Measurements from ENCODE around the gene MAGEB10.

DNA sequence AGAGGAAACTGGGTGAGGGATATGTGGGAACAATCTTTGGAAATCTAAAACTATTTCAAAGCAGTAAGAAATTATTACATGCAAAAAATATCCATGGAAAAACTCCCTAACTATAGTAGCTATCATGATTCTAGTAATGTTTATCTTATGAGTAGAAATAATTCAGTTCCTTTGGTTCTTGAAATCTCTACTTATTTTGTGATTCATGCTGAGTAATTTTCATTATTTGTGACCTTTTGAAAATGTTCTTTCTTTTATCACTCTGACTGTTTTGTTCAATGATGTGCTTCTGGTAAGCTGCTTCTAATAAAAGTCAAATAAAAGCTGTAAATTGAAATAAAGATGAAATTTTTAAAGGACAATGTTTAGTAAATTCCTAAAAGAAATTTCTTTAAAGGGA lies 40.4 kb upstream of the MAGEB10 start:
- TF ChIP-seq, protein P1, sequence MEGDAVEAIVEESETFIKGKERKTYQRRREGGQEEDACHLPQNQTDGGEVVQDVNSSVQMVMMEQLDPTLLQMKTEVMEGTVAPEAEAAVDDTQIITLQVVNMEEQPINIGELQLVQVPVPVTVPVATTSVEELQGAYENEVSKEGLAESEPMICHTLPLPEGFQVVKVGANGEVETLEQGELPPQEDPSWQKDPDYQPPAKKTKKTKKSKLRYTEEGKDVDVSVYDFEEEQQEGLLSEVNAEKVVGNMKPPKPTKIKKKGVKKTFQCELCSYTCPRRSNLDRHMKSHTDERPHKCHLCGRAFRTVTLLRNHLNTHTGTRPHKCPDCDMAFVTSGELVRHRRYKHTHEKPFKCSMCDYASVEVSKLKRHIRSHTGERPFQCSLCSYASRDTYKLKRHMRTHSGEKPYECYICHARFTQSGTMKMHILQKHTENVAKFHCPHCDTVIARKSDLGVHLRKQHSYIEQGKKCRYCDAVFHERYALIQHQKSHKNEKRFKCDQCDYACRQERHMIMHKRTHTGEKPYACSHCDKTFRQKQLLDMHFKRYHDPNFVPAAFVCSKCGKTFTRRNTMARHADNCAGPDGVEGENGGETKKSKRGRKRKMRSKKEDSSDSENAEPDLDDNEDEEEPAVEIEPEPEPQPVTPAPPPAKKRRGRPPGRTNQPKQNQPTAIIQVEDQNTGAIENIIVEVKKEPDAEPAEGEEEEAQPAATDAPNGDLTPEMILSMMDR (IDR thresholded peaks at IDR 0.05) = no peak
- no peak for TF ChIP-seq EP300 (IDR thresholded peaks at IDR 0.05)
